Kidney (tissue), 14 donors: ENCODE data around the gene FN1. TPM values are rescaled to one million over a fixed set of nuclear protein-coding genes. Genes with fewer than 3 reads are reported as not detected.

Source experiments
- DNase-seq, 5 donors: peaks; one replicate each; pipeline ENCODE4 v3.0.0-alpha.2; 2013 to 2020
- FAIRE-seq: peaks from 2 replicates; lab custom pipeline; 2012; peaks lifted over from hg19 to GRCh38; lab: Jason Lieb, UNC
- H3K27ac ChIP-seq, 2 donors: one replicate each; pipeline ENCODE4 v1.7.0; 2013; ENCODE audit warnings: low read depth in 2 of 2, low read length in 2 of 2, inconsistent platforms in 1 of 2
- H3K27me3 ChIP-seq: one replicate; pipeline ENCODE4 v1.7.1; 2013; ENCODE audit warnings: low read length, inconsistent platforms; ENCODE audit not compliant: control insufficient read depth, insufficient read depth
- H3K36me3 ChIP-seq, 3 donors: one replicate each; pipeline versions ENCODE4 v1.7.0 to v1.7.1; 2013; ENCODE audit warnings: low read length in 3 of 3, control low read depth in 1 of 3, inconsistent platforms in 1 of 3; ENCODE audit not compliant: insufficient read depth in 3 of 3, control insufficient read depth in 2 of 3
- H3K4me1 ChIP-seq, 3 donors: one replicate each; pipeline versions ENCODE4 v1.7.0 to v1.7.1; 2013; ENCODE audit warnings: low read length in 3 of 3, inconsistent platforms in 1 of 3, low read depth in 1 of 3; ENCODE audit not compliant: control insufficient read depth in 2 of 3, insufficient read depth in 2 of 3
- H3K4me3 ChIP-seq, 3 donors: one replicate each; pipeline versions ENCODE4 v1.7.0 to v1.8.1; 2013; ENCODE audit warnings: low read length in 3 of 3, control low read depth in 1 of 3, inconsistent platforms in 1 of 3
- H3K9ac ChIP-seq, 3 donors: one replicate each; pipeline versions ENCODE4 v1.7.0 to v1.7.1; 2013; ENCODE audit warnings: low read length in 3 of 3, control low read depth in 1 of 3, inconsistent platforms in 1 of 3
- H3K9me3 ChIP-seq, 3 donors: one replicate each; pipeline versions ENCODE4 v1.7.0 to v1.7.1; 2013; ENCODE audit warnings: low read length in 3 of 3, control low read depth in 1 of 3, inconsistent platforms in 1 of 3; ENCODE audit not compliant: control insufficient read depth in 2 of 3, insufficient read depth in 1 of 3
- CTCF ChIP-seq: IDR thresholded peaks from 3 replicates; pipeline ENCODE4 v1.5.1; 2012; ENCODE audit warnings: mild to moderate bottlenecking, moderate library complexity, borderline replicate concordance; ENCODE audit not compliant: insufficient read depth; ENCODE audit errors: extremely low read depth
- intact Hi-C: fragments of 100-400 bp; cut with DNase I; formaldehyde crosslinking; loops from one replicate; pipeline ENCODE4 v1.11.1; 2022
- polyA plus RNA-seq: library from polyadenylated mRNA; stranded (reverse); fragments of 350-450 nt; fragmentation: Illumina TruSeq; extraction: RNeasy Lipid Tissue Mini Kit (QIAGEN cat#74804); gene quantifications from one replicate; pipeline ENCODE4 v1.2.3, GENCODE V29; 2014; ENCODE audit warnings: low read depth, low replicate concordance; ENCODE audit not compliant: insufficient read depth
- total RNA-seq: library from RNA; stranded (reverse); fragmentation: NEBNext Ultra II Directional; extraction: Animal tissue kit (Norgen Biotek cat#: 25700); gene quantifications from one replicate; pipeline ENCODE4 v1.2.1, GENCODE V29; 2021
- donor health status: control.
- donor health status: control.
- donor health status: control.
- donor health status: control.
- donor health status: control.
- donor health status: DM: yes; HTN: yes; CAD: no.
- donor health status: Normal renal cell carcinoma (clear cell type).

FN1 gene
- total and polyA plus RNA-seq, 2 donors from 2014 or later, result 92.1 to 289 TPM

GRCh38 chr2:215363039-215363438, 72.8 kb downstream of the FN1 start:
- Histone ChIP-seq H3K27ac (no peak overlapping the region), H3K4me1 (no peaks in the 10 kb centered on the region), H3K27me3 (no peaks in the 10 kb centered on the region), H3K9ac (no peak overlapping the region), H3K36me3 (peaks cover 8 to 10% (median 8%) of the 10 kb centered on the region in 3 donors), H3K9me3 (no peaks in the 10 kb centered on the region), H3K4me3 (no peak overlapping the region)
- intact Hi-C loops, result no loop called here
- no peak for TF ChIP-seq CTCF
- FAIRE-seq (no peak), DNase-seq (no peak)

GRCh38 chr2:215362562-215362904, 73.3 kb downstream of the FN1 start:
- DNase-seq, result no peak
- no peak for FAIRE-seq
- Histone ChIP-seq H3K36me3 (peaks cover 8 to 9% (median 8%) of the 10 kb centered on the region in 3 donors), H3K4me3 (no peak overlapping the region), H3K27me3 (no peaks in the 10 kb centered on the region), H3K27ac (no peak overlapping the region), H3K9ac (no peak overlapping the region), H3K4me1 (no peaks in the 10 kb centered on the region), H3K9me3 (no peaks in the 10 kb centered on the region)
- intact Hi-C loops, result no loop called here
- no peak for TF ChIP-seq CTCF

- Histone ChIP-seq H3K27ac (no peak overlapping the region), H3K27me3 (no peaks in the 10 kb centered on the region), H3K36me3 (peaks cover 6 to 8% (median 8%) of the 10 kb centered on the region in 3 donors), H3K4me3 (no peak overlapping the region), H3K9me3 (no peaks in the 10 kb centered on the region), H3K9ac (no peak overlapping the region), H3K4me1 (no peaks in the 10 kb centered on the region)
- intact Hi-C loops, result no loop called here
- TF ChIP-seq CTCF, result no peak
- no peak for FAIRE-seq
- DNase-seq, result no peak
Observed at GRCh38 chr2:215361876-215362561, 73.8 kb downstream of the FN1 start.
